Measurements from ENCODE around the gene NR2E1. TPM values are rescaled to one million over a fixed set of nuclear protein-coding genes. Genes with fewer than 3 reads are reported as not detected.

NR2E1 gene
- total RNA-seq (not detected), polyA plus RNA-seq (not detected)
- long read RNA-seq, donor 1 = 0 reads
- long read RNA-seq, donor 2 = 0 reads
- long read RNA-seq, donor 3 = 0 reads

GRCh38 chr6:108165714-108166663 is at the start of gene NR2E1:
TSS of gene NR2E1 (plus strand) at chr6:108166022. CDS start at chr6:108166766, 744 bp downstream.
- Histone ChIP-seq H3K27ac (no peak within 1 kb of the TSS), H3K9me3 (no peaks in the 10 kb centered on the region), H3K27me3 (peaks cover 66 to 100% (median 100%) of the 10 kb centered on the region in 7 donors), H3K36me3 (no peaks in the 10 kb centered on the region), H3K4me3 (peak within 1 kb of the TSS in 7 of 10 donors; percentile 8 to 40 (median 20)), H3K4me1 (peaks cover 13 to 69% (median 54%) of the 10 kb centered on the region in 9 donors)
- no peak for TF ChIP-seq CTCF (IDR thresholded peaks at IDR 0.05)
- intact Hi-C loops (cut with DNase I) = loop anchor here in 1 of 10 donors (5.0 kb wide), 1 partner anchor 44 kb away; no protein-coding TSS in a partner anchor
- DNase-seq = no peak
- no peak for ATAC-seq
- WGBS, 2 donors = 1 to 2% methylated on average over 54 of the region's 54 CpGs

- DNase-seq (no peak), ATAC-seq (peak in 1 of 8 donors; percentile 23)
- peaks cover 28 to 99% (median 92%) of the 10 kb centered on the region in 7 donors for H3K27me3 ChIP-seq
- no peak overlapping the region for H3K27ac ChIP-seq
- WGBS, 2 donors = 8 to 14% methylated on average over 46 of the region's 46 CpGs
- H3K36me3 ChIP-seq = no peaks in the 10 kb centered on the region
- intact Hi-C loops (cut with DNase I) = loop anchor here in 5 of 10 donors (10.0 kb wide), 2 partner anchors 378 to 408 kb away; no protein-coding TSS in a partner anchor
- H3K4me3 ChIP-seq = peak overlapping the region in 7 of 10 donors; percentile 65 to 95 (median 69)
- H3K4me1 ChIP-seq = peaks cover 14 to 57% (median 51%) of the 10 kb centered on the region in 9 donors
- no peak for TF ChIP-seq CTCF (IDR thresholded peaks at IDR 0.05)
- no peaks in the 10 kb centered on the region for H3K9me3 ChIP-seq
Observed at GRCh38 chr6:108116546-108117426, 49.0 kb upstream of the NR2E1 start.

- peaks cover 14 to 57% (median 51%) of the 10 kb centered on the region in 9 donors for H3K4me1 ChIP-seq
- ATAC-seq (peak; percentile 47 to 70 (median 56)), DNase-seq (peak in 1 of 2 donors; percentile 33)
- intact Hi-C loops (cut with DNase I) = loop anchor here in 5 of 10 donors (10.0 kb wide), 2 partner anchors 377 to 407 kb away; no protein-coding TSS in a partner anchor
- no peak overlapping the region for H3K27ac ChIP-seq
- 1% methylated on average over 51 to 72 of the region's 72 CpGs for WGBS, 2 donors
- peaks cover 28 to 99% (median 92%) of the 10 kb centered on the region in 7 donors for H3K27me3 ChIP-seq
- H3K36me3 ChIP-seq = no peaks in the 10 kb centered on the region
- no peaks in the 10 kb centered on the region for H3K9me3 ChIP-seq
- no peak for TF ChIP-seq CTCF (IDR thresholded peaks at IDR 0.05)
- peak overlapping the region; percentile 43 to 95 (median 68) for H3K4me3 ChIP-seq
Observed at GRCh38 chr6:108117427-108118358, 48.1 kb upstream of the NR2E1 start.

Measured in heart right ventricle (tissue), 16 donors.